GM21737 (cell line): ENCODE data around the gene SPNS3.

Experiments used
- ATAC-seq: cut with Tn5 transposase; IDR thresholded peaks from one replicate; pipeline ENCODE4 v1.9.1; 2021; ENCODE audit warnings: mild to moderate bottlenecking, moderate library complexity; ENCODE audit not compliant: unreplicated experiment

SPNS3 gene

GRCh38 chr17:4485676-4486646 is 52.2 kb downstream of the SPNS3 start:
- no peak for ATAC-seq

- no peak for ATAC-seq
Measured at GRCh38 chr17:4487296-4487695, 53.6 kb downstream of the SPNS3 start.

- no peak for ATAC-seq
Measured at GRCh38 chr17:4487820-4488716, 54.3 kb downstream of the SPNS3 start.

- no peak for ATAC-seq
Measured at GRCh38 chr17:4488989-4489595, 55.4 kb downstream of the SPNS3 start.

- ATAC-seq, result no peak
Measured at GRCh38 chr17:4490109-4490591, 56.4 kb downstream of the SPNS3 start.

GRCh38 chr17:4490637-4491061 is 56.9 kb downstream of the SPNS3 start:
- ATAC-seq, result no peak

GRCh38 chr17:4492721-4493561 is 59.2 kb downstream of the SPNS3 start:
- ATAC-seq, result no peak

GRCh38 chr17:4497101-4497824 is 63.5 kb downstream of the SPNS3 start:
- ATAC-seq, result no peak

- no peak for ATAC-seq
Measured at GRCh38 chr17:4498461-4499397, 65.0 kb downstream of the SPNS3 start, which contains the start of gene SPNS2. Gene SPNS2 (plus strand): TSS chr17:4498881. CDS start chr17:4499048, 167 bp downstream.

- ATAC-seq, result no peak
Measured at GRCh38 chr17:4499431-4500190, 65.9 kb downstream of the SPNS3 start.

- ATAC-seq, result no peak
Measured at GRCh38 chr17:4500191-4500571, 66.4 kb downstream of the SPNS3 start.

- ATAC-seq, result no peak
Measured at GRCh38 chr17:4501295-4501949, 67.7 kb downstream of the SPNS3 start.

- ATAC-seq, result no peak
Measured at GRCh38 chr17:4502466-4503154, 68.9 kb downstream of the SPNS3 start.

GRCh38 chr17:4503283-4504025 is 69.7 kb downstream of the SPNS3 start:
- ATAC-seq, result no peak

GRCh38 chr17:4504188-4504587 is 70.4 kb downstream of the SPNS3 start:
- ATAC-seq, result no peak

GRCh38 chr17:4505187-4505586 is 71.4 kb downstream of the SPNS3 start:
- no peak for ATAC-seq
